GM21515 (cell line): ENCODE measurements around the gene CHGA.

Experiments used
- ATAC-seq: cut with Tn5 transposase; IDR thresholded peaks from one replicate; pipeline ENCODE4 v1.9.1; 2021; ENCODE audit not compliant: unreplicated experiment

The CHGA gene, protein sequence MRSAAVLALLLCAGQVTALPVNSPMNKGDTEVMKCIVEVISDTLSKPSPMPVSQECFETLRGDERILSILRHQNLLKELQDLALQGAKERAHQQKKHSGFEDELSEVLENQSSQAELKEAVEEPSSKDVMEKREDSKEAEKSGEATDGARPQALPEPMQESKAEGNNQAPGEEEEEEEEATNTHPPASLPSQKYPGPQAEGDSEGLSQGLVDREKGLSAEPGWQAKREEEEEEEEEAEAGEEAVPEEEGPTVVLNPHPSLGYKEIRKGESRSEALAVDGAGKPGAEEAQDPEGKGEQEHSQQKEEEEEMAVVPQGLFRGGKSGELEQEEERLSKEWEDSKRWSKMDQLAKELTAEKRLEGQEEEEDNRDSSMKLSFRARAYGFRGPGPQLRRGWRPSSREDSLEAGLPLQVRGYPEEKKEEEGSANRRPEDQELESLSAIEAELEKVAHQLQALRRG

DNA sequence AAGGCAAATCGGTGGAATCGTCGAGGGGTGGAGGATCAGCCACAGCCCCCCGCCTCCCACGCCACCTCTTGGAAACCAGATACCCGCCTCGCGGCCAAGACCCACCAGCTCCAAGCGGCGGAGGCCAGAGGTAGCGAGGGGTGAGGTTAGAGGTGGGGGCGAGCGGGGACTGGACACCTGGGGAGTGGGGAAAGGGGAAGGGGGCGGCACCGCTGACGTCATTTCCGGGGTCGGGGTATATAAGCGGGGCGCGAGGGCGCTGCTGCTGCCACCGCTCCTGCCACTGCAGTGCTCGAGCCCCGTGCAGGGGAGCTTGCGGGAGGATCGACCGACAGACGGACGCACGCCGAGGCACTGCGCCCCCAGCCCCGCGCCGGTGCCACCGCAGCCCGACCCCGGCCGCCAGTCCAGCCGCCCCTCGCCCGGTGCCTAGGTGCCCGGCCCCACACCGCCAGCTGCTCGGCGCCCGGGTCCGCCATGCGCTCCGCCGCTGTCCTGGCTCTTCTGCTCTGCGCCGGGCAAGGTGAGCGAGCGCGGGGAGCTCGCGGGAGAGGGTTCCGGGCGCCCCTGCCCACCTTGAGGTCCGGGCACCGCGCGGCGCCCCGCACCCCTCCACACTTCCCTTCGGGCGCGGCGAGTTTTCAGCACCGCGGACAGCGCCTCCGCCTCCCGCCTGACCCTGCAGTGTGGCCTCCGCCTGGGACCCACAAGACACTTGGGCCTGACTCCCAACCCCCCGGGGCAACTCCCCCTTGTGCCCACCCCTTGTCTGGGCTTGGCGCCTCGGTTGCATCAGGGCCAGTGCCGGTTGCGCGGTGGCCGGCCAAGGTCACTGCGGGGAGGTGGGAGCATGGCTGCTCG is at the start of gene CHGA:
TSS of gene CHGA (plus strand) at position 268 of the 861 bp plus-strand sequence. CDS start at position 478, 210 bp downstream.
- ATAC-seq, result no peak

DNA sequence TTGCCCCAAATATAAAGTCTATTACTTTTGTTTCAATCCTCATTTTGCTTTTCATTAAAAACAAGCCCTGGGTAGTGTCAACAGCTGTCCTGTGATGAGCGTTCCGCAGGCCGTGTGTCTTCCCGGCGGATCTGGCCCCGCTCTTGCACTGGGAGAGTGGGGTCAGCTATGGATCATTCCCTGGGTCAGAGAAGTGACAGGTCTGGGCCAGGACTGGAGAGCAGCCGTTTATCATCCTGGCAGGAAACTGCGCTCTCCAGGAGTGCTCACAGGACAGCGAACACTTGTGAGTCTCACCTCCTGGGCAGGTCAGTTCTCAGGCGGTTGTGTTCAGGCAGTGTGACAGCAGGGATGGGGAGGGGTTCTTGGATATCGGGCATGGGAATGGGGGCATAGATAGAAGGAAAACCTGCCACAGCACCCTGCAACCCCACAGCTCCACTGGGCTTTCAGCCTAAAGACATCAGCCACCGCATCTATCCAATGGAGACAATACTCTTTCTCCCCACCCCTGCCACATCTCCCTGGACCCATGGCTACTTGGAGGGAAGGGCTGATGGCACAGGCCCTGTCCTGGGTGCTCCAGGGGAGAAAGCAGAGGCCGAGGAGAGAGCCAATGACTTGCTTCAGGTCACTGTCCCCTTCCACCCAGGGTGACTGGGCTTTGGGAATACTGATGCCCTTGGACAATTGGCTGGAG is 47.8 kb upstream of the CHGA start:
- ATAC-seq, result no peak

DNA sequence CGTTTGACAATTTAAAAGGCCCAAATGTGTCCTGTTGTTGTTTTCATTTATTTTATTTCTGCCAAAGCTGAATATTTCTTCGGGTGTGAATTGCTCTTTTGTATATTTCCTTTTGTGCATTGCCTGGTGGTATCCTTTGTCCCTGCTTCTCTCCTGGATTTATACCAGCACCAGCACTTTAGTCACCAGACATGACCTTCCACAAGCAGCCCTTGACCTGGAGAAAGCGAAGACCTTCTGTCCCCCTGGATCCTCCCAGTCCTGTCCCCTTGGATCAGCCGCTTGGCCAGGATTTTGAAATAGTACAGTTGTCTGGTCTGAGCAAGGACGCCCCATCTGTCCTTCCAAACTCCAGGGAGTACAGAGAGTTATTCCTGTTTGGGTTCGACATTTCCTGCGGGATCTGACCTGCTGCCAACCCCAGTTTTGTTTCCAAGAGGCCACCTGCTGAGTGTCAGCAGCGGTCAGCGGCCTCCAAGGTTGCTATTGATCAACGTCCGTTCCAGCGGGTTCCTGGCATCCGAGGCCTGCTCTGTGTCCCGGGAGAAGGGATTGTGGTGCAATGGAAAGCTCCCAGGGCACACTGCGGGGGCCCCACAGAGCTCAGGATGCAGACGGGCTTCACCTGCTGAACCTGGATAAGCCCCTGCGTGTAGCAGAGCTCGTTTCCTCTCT is 45.1 kb upstream of the CHGA start:
- ATAC-seq, result no peak

DNA sequence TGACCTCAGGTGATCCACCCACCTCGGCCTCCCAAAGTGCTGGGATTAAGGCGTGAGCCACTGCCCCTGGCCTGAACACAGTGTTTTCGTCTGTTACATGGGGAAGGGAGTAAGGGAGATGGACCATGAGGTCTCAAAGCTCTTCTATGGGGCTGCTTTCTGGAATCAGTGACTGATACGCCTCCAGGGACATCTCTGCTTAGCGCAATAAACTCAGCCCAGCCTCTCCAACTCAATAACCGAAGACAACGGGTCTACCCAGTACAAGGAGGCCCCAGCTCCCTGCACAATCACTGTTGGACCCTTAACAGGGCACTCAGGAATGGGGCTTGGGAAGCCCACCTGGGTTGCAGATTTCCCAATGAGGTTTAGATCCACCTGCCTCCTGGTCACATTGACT is 42.6 kb upstream of the CHGA start:
- no peak for ATAC-seq

DNA sequence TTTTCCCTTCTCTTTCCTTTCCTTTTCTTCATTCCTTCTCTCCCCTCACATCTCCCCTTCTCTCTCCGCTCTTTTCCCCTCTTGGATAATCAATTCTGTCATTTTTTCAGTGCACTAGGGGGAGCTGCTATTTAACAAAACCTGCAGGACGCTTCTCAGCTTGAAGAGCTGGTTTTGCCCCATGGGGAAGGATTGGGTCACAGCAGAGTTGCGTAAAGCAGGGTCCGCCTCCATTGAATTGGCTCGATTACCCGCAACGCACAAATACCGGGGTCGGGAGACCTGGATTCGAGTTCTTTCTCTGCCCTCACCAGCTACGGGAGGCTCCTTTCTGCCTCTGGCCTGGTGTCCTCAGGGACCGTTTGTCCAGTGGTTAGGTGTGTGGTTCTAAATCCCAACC is 42.1 kb upstream of the CHGA start:
- no peak for ATAC-seq

DNA sequence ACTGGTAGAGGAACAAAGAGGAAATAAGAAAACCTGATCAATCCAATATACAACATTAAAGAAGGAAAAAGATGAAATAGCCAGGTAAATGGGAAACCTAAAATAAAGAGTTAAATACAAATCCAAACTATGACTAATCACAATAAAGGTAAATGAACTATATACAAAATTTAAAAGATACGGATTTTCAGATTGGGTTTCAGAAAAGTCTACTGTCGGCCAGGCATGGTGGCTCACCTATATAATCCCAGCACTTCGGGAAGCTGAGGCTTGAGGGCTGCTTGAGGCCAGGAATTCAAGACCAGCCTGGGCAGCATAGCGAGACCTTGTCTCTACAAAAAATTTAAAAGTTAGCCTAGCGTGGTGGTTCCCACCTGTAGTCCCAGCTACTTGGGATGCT is 39.9 kb upstream of the CHGA start:
- ATAC-seq, result no peak

DNA sequence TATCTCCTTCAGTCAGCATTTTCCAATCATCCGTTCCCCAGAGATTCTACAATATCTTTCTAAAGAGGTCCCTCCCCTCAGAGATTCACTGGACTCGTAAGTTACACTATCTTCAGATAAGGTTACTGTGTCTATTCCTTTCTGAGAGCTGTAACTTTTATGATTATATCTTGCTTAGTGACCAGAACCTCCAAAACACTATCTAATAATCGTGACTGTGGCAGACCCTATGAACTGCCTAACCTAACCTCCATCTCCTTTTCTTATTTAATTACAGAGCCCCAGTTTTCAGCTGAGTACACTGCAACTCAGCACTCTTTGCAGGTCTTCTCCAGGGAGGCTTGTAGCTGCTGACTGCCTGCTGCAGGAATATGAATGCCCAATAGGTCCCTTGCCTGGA is 38.5 kb upstream of the CHGA start:
- no peak for ATAC-seq

DNA sequence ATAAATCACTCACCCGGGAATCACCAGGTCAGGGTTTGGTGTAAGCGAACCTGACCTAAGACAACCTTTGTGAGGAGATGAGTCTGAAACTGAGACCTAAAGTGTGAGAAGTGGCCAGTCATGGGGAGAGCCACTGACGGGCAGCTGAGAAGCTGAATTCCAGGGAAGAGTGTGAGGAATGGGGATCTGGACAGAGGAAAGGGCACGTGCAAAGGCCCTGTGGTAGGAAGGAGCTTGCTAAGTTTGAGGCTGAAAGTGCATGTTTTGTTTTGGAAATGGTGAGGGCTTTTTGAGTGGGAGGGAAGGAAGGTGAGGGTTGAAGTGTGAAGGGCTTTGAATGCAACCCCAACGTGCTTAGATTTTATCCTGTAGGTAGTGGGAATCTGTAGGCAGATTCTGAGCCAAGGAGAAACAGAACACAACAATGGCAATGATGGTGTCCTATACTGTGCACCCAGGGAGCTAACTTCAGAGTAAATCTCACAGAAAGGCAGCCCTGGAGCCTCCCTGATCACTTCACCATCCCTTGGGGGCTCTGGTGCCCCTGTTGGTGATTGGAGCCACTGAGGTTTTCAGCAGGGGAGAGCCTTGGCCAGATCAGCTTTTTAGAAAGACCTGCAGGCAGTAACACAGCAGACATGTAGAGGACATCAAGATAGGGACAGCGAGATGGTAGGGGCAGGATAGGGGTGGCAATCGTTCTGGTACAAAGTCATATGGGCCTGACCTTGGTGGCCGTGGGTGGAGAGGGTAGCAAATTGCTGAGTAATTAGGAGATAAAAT is 37.5 kb upstream of the CHGA start:
- ATAC-seq, result no peak

DNA sequence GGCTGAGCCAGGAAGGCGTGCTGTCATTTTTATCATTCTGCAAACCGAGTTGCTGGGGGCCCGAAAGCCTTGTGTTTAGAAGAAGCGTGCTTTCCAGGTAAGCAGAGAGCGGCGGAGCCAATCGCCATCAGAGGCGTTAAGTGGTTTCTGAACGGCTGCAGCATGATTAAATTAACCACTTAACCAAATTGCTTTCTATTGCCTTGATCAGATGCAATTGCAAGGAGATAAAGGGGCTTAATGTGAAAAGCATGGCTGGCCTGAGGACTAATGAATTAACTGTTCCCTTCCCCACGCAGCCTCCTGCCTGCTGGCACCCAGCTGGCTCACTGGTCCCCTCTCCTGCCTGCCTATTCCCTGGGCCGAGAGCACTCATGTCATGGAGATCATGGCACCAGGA is 36.6 kb upstream of the CHGA start:
- ATAC-seq, result no peak

DNA sequence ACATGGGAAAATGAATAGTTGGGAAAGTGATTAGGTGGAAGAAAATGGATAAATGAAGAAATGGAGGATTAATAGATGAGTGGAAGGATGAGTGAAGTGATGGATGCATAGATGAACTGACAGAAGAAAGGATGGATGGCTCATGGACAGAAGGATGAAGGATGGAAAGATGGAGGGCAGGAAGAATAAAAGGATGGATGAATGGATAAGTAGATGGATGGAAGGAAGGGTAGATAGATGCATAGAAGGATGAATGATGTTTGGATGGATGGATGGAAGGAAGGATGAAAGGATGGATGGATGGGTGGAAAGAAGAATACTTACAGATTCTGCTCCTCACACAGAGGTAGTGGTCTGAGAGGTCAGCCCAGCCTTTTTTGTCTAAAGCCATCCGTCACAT is 35.8 kb upstream of the CHGA start:
- no peak for ATAC-seq

DNA sequence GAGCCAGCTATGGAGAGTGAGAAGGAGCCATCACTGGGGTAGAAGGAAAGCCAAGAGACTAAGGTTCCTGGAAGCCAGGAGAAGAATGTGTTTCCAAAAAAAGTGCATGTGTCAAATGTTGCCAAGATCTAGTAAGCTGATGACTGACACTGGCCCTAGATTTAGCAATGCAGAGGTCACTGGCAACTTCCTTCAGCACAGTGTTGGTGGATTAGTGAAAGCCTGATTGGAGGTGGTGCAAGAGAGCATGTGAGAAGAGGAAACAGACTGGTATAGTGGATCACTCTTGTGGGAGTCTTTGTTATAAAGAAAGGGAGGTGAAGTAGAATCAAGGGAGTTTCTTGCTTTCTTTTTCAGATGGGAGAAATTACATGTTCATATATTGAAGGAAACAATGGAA is 34.1 kb upstream of the CHGA start:
- no peak for ATAC-seq

DNA sequence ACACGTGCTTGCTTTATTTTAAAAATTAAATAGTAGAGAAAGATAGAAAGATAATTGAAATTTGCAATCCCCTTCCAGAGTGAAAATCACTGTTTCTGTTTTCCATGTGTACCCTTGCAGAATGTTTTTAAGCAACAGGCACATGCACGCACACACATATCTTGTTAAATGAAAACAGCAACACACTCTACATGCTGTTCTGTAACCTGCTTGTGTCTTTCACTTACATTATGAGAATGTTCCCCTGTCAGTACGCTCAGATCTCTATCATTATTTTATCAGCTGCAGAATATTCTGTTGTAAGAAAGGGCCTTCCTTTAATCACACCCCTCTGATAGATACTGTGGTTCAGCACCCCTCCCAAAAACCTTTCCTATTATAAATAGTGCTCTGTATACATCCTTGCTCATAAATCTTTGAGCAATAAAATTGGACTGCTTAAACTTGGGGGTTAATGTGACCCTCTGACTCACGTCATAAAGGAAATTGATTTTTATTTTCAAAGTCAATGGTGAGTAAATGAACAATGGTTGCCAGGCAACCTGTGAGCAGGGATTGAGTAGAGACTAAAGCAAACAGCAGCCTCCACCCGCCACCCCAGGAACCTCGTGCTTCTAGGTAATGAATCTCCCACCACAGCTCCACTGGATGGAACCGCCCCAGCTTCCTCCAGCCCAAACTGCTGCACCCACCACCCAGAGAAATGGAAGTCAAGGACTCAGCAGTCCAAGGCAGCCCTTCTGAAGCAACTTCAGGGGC is 31.9 kb upstream of the CHGA start:
- ATAC-seq, result no peak

DNA sequence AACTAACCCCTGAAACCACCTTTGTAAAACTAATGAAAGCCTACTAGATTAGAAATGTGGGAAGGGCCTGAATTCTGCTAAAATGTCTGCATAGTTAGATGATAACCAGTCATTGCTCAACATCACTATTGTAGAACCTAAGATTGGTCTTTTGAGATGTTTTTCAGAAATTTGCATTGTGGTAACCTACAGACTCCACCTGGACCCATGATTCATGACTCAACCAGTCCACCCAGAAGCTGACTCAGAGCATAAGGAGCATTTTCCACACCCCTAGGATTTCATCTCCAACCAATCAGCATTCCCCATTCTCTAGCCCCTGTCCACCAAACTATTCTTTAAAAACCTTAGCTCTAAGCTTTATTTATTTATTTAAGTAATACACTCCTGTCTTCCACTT is 30.4 kb upstream of the CHGA start:
- ATAC-seq, result no peak

DNA sequence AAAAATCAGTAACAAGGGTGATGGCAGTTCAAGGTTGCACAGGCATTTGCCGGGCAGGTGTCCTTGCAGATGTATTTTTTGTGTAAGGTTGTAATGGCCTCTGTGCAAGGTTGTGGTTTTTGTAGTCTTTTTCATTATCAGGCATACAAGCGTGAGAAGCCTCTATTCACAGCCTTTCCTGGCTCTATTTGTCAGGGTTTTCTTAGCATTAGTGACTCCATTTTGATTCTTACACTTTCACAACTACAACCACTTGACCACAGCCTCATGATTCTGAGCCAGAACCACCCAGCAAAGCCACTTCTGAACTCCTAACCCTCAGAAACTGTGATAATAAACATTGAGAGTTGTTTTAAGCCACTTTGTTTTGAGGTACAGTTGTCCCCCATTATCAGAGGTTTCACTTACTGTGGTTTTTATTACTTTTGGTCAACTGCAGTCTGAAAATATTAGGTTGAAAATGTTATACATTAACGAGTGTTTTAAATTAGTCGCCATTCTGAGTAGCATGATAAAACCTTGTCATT is 27.5 kb upstream of the CHGA start:
- no peak for ATAC-seq

DNA sequence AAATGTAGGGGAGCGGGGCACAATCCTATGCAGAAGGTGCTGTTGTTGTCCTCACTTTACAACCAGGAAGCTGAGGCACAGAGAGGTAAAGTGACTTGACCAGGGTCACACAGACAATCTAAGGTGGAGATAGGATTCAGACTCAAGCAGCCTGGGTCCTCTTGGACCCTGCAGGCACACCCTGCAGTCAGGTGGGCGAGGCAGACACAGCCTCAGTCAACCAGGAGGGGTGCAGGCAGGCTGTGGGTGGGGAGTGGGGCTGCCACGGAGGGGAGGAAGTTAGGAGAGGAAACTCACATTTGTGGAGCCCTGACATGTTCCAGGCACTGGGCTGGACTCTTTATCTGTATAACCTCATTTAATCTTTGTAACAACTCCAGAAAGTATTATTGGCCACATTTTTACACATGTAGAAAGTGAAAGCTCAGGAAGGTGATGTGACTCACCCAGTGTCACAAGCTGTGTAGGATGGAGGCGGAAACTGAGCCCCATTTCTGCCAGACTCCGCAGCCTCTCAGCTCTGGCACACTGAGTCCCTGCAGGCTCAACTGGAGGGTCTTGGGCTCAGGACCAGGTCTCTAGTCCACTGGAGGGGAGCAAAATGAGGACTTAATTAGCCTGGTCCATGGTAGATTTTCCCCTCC is 24.9 kb upstream of the CHGA start:
- ATAC-seq, result no peak

DNA sequence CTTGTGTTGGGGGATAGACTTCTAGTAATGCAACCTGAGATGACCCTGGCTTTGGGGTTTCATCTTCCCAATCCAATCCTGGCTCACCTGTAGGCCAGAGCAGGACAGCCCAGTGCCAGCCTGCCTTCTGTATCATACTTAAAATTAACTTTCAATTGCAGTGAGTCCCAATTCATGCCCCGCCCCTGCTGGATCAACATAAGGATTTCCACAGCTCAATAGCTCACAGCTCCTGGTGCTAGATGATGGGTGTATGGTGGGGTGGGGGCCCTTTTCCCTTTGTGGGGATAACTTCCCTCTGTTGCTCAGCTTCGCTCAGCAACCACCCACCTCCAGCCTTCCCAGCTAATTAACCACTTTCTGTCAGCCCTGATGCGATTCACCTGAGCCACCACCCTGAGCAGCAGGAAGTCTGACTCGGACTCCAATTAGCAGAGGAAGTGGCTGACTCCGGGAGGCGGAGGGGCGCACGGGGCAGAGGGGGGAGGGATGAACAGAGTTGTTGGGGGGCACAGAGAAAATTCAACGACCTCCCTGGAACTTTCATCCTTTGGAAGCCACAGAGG is 24.3 kb upstream of the CHGA start:
- no peak for ATAC-seq

DNA sequence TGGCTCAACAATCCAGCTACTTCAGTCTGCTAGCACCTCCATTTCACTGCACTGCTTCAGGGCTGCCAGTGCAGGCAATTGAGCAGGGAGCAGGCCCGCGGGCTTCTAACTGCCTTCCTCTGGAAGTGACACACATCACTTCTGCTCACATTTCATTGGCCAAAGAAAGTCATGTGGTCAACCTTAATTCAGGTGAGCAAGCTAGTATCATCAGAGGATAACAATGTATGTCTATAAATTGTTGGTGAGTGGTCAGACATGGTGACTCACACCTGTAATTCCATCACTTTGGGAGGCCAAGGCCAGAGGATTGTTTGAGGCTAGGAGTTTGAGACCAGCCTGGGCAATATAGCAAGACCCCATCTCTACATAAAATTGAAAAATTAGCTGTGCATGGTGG is 22.3 kb upstream of the CHGA start:
- no peak for ATAC-seq

DNA sequence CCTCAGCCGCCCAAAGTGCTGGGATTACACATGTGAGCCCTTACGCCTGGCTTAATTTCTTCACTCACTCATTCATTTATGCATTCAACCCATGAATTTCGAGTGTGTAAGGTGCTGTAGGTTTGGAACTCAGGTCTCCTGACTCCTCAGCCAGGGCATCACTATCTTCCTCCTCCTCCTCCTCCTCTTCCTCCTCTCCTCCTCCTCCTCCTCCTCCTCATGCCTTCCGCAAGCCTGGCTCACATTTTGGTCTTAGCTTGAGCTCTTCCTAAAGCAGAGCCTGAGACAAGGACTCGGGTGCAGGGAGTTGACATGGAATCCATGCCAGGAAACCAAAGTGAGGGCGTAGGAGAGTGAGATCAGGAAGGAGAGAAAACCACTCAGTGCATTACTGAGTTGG is 20.8 kb upstream of the CHGA start:
- ATAC-seq, result no peak
